Measurements from ENCODE around the gene NCAM2. TPM values are rescaled to one million over a fixed set of nuclear protein-coding genes. Genes with fewer than 3 reads are reported as not detected.

The NCAM2 gene
- total RNA-seq, 4 donors from 2014 or later: 0.67 to 0.95 TPM; not detected in 2

DNA sequence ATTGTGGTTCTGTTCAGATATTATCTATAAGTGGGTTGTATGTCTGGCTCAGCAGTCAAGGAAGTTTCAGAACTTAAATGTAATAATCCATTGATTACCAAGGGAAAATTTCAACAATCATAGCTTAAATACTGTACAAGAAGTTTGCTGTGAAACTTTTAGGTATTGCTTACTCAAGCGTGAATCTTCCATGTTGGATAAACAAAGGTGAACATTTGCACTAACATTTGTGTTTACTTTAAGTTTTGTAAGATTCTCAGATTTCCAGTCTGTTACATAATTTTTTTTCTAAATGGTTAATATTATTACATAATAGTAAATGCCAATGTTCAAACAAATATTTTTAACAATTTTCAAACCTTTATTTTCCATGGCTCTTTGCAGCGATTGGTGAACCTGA, 285.6 kb downstream of the NCAM2 start:
- H3K27me3 ChIP-seq: no peaks in the 10 kb centered on the region
- no peaks in the 10 kb centered on the region for H3K4me1 ChIP-seq
- no peaks in the 10 kb centered on the region for H3K9me3 ChIP-seq
- no peak for DNase-seq
- TF ChIP-seq POLR2A (IDR thresholded peaks at IDR 0.05) (no peak), CTCF (IDR thresholded peaks at IDR 0.05) (no peak)
- 74 to 93% methylated on average over 2 of the region's 2 CpGs for WGBS, 2 donors
- H3K36me3 ChIP-seq: no peaks in the 10 kb centered on the region
- intact Hi-C loops (cut with DNase I): no loop called here
- no peak overlapping the region for H3K4me3 ChIP-seq
- no peak overlapping the region for H3K27ac ChIP-seq

GRCh38 chr21:21286170-21286798, 288.1 kb downstream of the NCAM2 start:
- intact Hi-C loops (cut with DNase I): no loop called here
- WGBS, 2 donors: 53 to 54% methylated on average over 4 of the region's 4 CpGs

GRCh38 chr21:21290751-21291150, 292.5 kb downstream of the NCAM2 start:
- H3K4me1 ChIP-seq: no peaks in the 10 kb centered on the region
- H3K27me3 ChIP-seq: no peaks in the 10 kb centered on the region
- no peak for DNase-seq
- no peak for TF ChIP-seq POLR2A (IDR thresholded peaks at IDR 0.05)
- TF ChIP-seq CTCF (IDR thresholded peaks at IDR 0.05): no peak
- intact Hi-C loops (cut with DNase I): no loop called here
- no peaks in the 10 kb centered on the region for H3K9me3 ChIP-seq
- WGBS, 2 donors: 57 to 67% methylated on average over 4 of the region's 4 CpGs
- no peak overlapping the region for H3K27ac ChIP-seq
- H3K36me3 ChIP-seq: no peaks in the 10 kb centered on the region
- H3K4me3 ChIP-seq: no peak overlapping the region

More at GRCh38 chr21:21286170-21286798, 288.1 kb downstream of the NCAM2 start:
- H3K36me3 ChIP-seq: no peaks in the 10 kb centered on the region
- H3K27me3 ChIP-seq: no peaks in the 10 kb centered on the region
- no peak for DNase-seq
- H3K9me3 ChIP-seq: no peaks in the 10 kb centered on the region
- no peak overlapping the region for H3K4me3 ChIP-seq
- H3K4me1 ChIP-seq: no peaks in the 10 kb centered on the region
- no peak overlapping the region for H3K27ac ChIP-seq
- TF ChIP-seq POLR2A (IDR thresholded peaks at IDR 0.05) (no peak), CTCF (IDR thresholded peaks at IDR 0.05) (no peak)

DNA sequence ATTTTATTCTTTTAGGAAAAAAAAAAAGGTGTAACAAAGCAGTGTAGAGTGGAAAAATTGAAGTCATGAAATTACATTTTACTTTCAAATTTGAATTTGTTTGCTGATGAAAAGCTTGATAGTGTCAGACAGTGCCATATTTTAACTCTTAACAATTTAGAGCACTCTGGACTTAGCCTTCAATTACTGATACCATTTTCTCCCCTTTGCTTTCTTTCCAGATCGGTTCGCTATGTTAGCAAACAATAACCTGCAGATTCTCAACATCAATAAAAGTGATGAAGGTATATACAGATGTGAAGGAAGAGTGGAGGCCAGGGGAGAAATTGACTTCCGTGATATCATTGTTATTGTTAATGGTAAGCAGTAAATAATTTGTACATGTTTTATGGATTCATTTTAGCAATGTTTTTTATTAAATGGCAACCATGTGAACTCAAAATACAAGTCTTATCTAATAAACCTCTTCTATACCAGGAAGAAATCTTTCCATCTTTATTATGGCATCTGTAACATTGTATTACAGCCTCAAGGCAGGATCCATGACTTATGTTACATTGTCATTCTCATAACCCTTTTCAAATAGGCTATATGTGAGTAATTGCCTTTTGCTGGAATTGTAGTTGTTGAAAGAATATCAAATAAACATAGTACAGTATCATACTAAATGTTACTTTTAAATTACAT, 293.8 kb downstream of the NCAM2 start:
- Histone ChIP-seq H3K27ac (no peak overlapping the region), H3K27me3 (no peaks in the 10 kb centered on the region), H3K36me3 (no peaks in the 10 kb centered on the region), H3K4me1 (no peaks in the 10 kb centered on the region), H3K9me3 (no peaks in the 10 kb centered on the region), H3K4me3 (no peak overlapping the region)
- TF ChIP-seq CTCF (IDR thresholded peaks at IDR 0.05) (no peak), POLR2A (IDR thresholded peaks at IDR 0.05) (no peak)
- intact Hi-C loops (cut with DNase I): no loop called here
- no peak for DNase-seq
- 78 to 85% methylated on average over 3 of the region's 3 CpGs for WGBS, 2 donors

- H3K9me3 ChIP-seq: no peaks in the 10 kb centered on the region
- DNase-seq: no peak
- H3K27me3 ChIP-seq: no peaks in the 10 kb centered on the region
- H3K4me3 ChIP-seq: no peak overlapping the region
- no peaks in the 10 kb centered on the region for H3K36me3 ChIP-seq
- no peak overlapping the region for H3K27ac ChIP-seq
- 80 to 83% methylated on average over 3 of the region's 3 CpGs for WGBS, 2 donors
- no peak for TF ChIP-seq POLR2A (IDR thresholded peaks at IDR 0.05)
- TF ChIP-seq CTCF (IDR thresholded peaks at IDR 0.05): no peak
- intact Hi-C loops (cut with DNase I): no loop called here
- H3K4me1 ChIP-seq: no peaks in the 10 kb centered on the region
Measured at GRCh38 chr21:21295303-21295702, 297.1 kb downstream of the NCAM2 start.

Data from esophagus squamous epithelium (tissue), 5 donors.